ENCODE results near the gene ADCY6.
A peak's percentile ranks its signal among the peaks of the same experiment; 100 is the strongest.
"Not testable (repeated sequence)": the region's sequence is repeated elsewhere in the genome, so short reads cannot be mapped to it uniquely, and the experiment has no call there.

Gene ADCY6

GRCh38 chr12:48764521-48764920 lies 24.4 kb downstream of the ADCY6 start:
- no peak for DNase-seq (ENCODE audit: low read depth in 2 of 3, low spot score in 1 of 3)

DNA sequence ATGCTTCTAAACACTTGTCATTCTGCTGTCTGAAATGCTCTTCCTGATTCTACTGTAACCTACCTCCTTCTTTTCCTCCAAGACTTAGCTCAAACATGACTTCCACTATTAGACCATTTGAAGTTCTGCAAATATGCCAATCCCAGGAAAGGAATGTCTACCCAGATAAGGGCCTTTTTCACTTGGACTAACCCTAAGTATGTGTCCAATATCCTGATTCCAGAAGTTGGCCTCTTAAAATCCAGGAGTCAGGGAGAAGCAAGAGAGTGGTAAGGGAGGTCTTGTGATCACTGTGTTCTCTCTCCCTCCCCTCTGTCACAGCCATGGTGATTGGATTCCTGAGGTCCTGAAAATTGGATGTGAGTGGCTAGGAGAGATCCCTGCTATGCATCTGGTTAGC lies 30.2 kb downstream of the ADCY6 start:
- no peak for DNase-seq (ENCODE audit: low read depth in 2 of 3, low spot score in 1 of 3)

DNA sequence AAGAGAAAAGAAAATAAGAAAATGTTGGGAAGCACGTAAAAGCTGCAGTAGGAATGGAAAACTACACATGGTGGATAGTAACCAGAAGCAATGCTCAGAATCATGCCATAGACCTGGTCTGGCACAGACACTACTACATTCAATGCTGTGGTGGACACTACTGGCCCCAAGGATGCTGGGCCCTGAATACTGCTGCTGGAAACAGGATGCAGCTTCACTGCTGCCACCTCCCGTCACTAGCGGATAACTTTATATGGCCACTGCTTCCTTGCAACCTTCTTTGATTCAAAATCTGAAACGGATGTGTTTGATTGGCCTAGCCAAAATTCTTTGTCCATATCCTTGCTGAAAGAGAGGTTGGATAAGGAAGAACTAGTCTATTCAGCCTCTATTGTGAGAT lies 30.7 kb downstream of the ADCY6 start:
- DNase-seq (ENCODE audit: low read depth in 2 of 3, low spot score in 1 of 3): no peak

- peak in 1 of 3 donors; percentile 29 for DNase-seq (ENCODE audit: low read depth in 2 of 3, low spot score in 1 of 3)
These were observed 38.0 kb downstream of the ADCY6 start for GRCh38 chr12:48750769-48751356.

DNA sequence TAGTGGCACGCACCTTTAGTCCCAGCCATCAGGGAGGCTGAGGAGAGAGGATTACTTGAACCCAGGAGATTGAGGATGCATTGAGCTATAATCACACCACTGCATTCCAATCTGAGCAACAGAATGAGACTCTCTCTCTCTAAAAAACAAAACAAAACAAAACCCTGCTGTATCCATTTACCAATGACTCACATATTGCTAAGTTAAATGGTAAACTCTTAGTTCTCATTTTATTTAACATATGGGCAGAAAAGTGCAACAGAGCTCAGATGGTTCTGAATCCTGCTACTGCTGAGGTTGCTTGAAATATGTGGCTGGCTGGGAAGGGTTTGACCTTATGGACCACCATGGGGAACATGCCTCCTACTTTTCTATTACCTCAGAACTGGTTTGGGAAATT lies 38.7 kb downstream of the ADCY6 start:
- DNase-seq (ENCODE audit: low read depth in 2 of 3, low spot score in 1 of 3): no peak

- no peak for DNase-seq (ENCODE audit: low read depth in 2 of 3, low spot score in 1 of 3)
These were observed 44.5 kb downstream of the ADCY6 start for GRCh38 chr12:48744251-48745008.

DNA sequence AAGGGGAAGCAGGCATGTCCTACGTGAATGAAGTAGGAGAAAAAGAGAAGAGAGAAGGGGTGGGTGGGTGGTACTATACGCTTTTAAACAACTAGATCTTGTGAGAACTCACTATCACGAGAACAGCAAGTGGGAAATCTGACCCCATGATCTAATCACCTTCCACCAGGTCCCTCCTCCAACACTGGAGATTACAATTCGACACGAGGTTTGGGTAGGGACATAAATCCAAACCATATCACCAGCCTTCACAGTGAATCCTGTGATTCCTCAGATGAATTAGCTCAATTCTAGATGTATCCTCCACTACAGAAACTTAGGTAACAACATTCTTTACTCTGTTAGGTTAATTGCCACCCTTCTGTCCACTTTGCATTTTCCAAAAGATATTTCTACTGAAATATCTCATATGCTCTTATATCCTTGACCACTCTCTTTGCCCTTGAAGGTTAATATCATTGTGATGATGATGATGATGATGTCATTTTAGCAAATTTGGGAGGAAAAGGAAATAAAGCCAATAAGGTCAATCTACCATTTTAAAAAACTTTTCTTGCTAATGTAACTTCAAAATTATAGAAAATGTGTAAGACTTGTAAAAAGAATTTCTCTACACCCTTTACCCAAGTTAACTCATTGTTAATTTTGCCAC lies 49.1 kb downstream of the ADCY6 start:
- no peak for DNase-seq (ENCODE audit: low read depth in 2 of 3, low spot score in 1 of 3)

DNA sequence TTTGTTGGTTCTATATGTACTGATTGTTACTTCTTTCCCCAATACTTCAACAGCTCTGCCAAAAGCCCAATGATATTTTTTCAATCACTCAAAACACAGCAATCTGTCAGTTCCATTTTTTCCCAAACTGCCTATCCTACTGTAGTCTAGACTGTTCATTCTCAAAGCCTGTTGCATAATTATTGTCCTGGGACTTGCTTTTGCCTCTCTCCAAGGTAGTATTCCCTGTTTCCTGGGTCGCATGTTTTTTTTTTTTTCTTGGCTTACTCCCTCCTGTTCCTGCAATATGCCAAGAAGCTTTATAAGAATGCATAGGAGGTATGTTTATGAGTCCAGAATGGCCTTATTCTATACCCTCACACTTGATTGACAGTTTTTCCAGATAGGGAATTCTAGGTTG lies 52.4 kb downstream of the ADCY6 start:
- DNase-seq (ENCODE audit: low read depth in 2 of 3, low spot score in 1 of 3): no peak

- no peak for DNase-seq (ENCODE audit: low read depth in 2 of 3, low spot score in 1 of 3)
These were observed 60.1 kb downstream of the ADCY6 start for GRCh38 chr12:48728807-48729206.

GRCh38 chr12:48720737-48721136 lies 68.2 kb downstream of the ADCY6 start:
- DNase-seq (ENCODE audit: low read depth in 2 of 3, low spot score in 1 of 3): not testable (repeated sequence)

DNA sequence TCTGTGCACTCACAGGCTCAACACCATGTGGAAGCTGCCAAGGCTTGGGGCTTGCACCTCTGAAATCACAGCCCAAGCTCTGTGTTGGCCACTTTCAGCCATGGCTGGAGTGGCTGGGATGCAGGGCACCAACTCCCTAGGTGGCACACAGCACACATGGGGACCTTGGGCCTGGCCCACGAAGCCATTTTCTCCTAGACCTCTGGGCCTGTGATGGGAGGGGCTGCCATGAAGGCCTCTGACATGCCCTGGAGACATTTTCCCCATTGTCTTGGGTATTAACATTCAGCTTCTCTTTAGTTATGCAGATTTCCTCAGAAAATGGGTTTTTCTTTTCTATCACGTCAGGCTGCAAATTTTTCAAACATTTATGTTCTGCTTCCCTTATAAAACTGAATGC lies 68.7 kb downstream of the ADCY6 start:
- not testable (repeated sequence) for DNase-seq (ENCODE audit: low read depth in 2 of 3, low spot score in 1 of 3)

DNA sequence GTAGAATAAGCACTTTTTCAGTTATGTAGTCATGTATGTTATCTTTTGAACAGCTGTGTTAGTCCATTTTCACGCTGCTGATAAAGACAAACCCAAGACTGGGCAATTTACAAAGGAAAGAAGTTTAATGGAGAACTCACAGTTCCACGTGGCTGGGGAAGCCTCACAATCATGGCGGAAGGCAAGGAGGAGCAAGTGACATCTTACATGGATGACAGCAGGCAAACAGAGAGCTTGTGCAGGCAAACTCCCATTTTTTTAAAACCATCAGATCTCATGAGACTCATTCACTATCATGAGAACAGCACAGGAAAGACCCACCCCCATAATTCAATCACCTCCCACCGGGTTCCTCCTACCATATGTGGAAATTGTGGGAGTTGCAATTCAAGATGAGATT lies 69.9 kb downstream of the ADCY6 start:
- DNase-seq (ENCODE audit: low read depth in 2 of 3, low spot score in 1 of 3): not testable (repeated sequence)

DNA sequence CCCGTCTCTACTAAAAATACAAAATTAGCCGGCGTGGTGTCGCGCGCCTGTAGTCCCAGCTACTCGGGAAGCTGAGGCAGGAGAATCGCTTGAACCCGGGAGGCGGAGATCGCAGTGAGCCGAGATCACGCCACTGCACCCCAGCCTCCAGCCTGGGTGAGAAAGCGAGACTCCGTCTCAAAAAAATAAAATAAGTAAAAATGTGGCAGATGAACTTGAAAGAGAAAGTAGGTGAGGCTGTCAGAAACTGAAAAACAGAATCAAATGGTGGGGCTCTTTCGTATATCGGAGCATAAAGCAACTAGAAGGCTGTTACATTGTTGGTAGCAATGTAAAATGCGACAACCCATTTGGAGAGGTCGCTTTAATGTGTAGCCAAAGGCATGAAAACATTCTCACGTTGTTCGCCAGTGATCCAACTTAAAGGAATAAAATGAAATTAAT lies 71.6 kb downstream of the ADCY6 start:
- DNase-seq (ENCODE audit: low read depth in 2 of 3, low spot score in 1 of 3): peak in 1 of 3 donors; percentile 7

GRCh38 chr12:48716493-48717251 lies 72.2 kb downstream of the ADCY6 start, which contains the start of gene CCNT1:
Gene CCNT1 (minus strand): TSS chr12:48716707. CDS start chr12:48716675, 32 bp downstream.
- DNase-seq (ENCODE audit: low read depth in 2 of 3, low spot score in 1 of 3): peak; percentile 98 to 99 (median 99)

Data from stimulated activated CD4-positive, alpha-beta T cell treated with anti-CD3 and anti-CD28 coated beads, Interleukin-12 subunit alpha, Interleukin-12 subunit beta, amount 100 ng/mL, for 48 hours (primary cell).